ENCODE data around the gene CEP112.

Gene CEP112

GRCh38 chr17:65988451-65988850, 203.5 kb downstream of the CEP112 start:
- no peak for DNase-seq (ENCODE audit: low read depth)

GRCh38 chr17:65987988-65988387, 203.9 kb downstream of the CEP112 start:
- DNase-seq (ENCODE audit: low read depth) = no peak

- no peak for DNase-seq (ENCODE audit: low read depth)
These were observed 206.4 kb downstream of the CEP112 start for GRCh38 chr17:65985571-65985970.

- DNase-seq (ENCODE audit: low read depth) = no peak
These were observed 207.6 kb downstream of the CEP112 start for GRCh38 chr17:65984299-65984698.

- no peak for DNase-seq (ENCODE audit: low read depth)
These were observed 213.1 kb downstream of the CEP112 start for GRCh38 chr17:65978871-65979270.

GRCh38 chr17:65977041-65977440, 214.9 kb downstream of the CEP112 start:
- no peak for DNase-seq (ENCODE audit: low read depth)

GRCh38 chr17:65975878-65976277, 216.1 kb downstream of the CEP112 start:
- no peak for DNase-seq (ENCODE audit: low read depth)

- DNase-seq (ENCODE audit: low read depth) = no peak
These were observed 218.7 kb downstream of the CEP112 start for GRCh38 chr17:65973237-65973636.

- DNase-seq (ENCODE audit: low read depth) = no peak
These were observed 224.6 kb downstream of the CEP112 start for GRCh38 chr17:65967372-65967771.

- no peak for DNase-seq (ENCODE audit: low read depth)
These were observed 225.7 kb downstream of the CEP112 start for GRCh38 chr17:65966072-65966695.

- no peak for DNase-seq (ENCODE audit: low read depth)
These were observed 228.8 kb downstream of the CEP112 start for GRCh38 chr17:65963179-65963578.

- DNase-seq (ENCODE audit: low read depth) = no peak
These were observed 232.3 kb downstream of the CEP112 start for GRCh38 chr17:65959630-65960029.

- DNase-seq (ENCODE audit: low read depth) = no peak
These were observed 235.1 kb downstream of the CEP112 start for GRCh38 chr17:65956814-65957213.

GRCh38 chr17:65954148-65954449, 237.8 kb downstream of the CEP112 start:
- no peak for DNase-seq (ENCODE audit: low read depth)

- no peak for DNase-seq (ENCODE audit: low read depth)
These were observed 238.4 kb downstream of the CEP112 start for GRCh38 chr17:65953316-65954147.

- no peak for DNase-seq (ENCODE audit: low read depth)
These were observed 239.3 kb downstream of the CEP112 start for GRCh38 chr17:65952586-65952985.

GRCh38 chr17:65952015-65952414, 239.9 kb downstream of the CEP112 start:
- DNase-seq (ENCODE audit: low read depth) = no peak

GRCh38 chr17:65947831-65948230, 244.1 kb downstream of the CEP112 start:
- no peak for DNase-seq (ENCODE audit: low read depth)

GRCh38 chr17:65942592-65942991, 249.3 kb downstream of the CEP112 start:
- DNase-seq (ENCODE audit: low read depth) = no peak

- DNase-seq (ENCODE audit: low read depth) = no peak
These were observed 250.5 kb downstream of the CEP112 start for GRCh38 chr17:65941356-65941899.

GRCh38 chr17:65936013-65936412, 255.9 kb downstream of the CEP112 start:
- DNase-seq (ENCODE audit: low read depth) = no peak

GRCh38 chr17:65933290-65933689, 258.6 kb downstream of the CEP112 start:
- no peak for DNase-seq (ENCODE audit: low read depth)

Measured in activated gamma-delta T cell treated with anti-CD3 and anti-CD28 coated beads, Interleukin-2, amount 50 U/mL, for 16 hours (primary cell).